Measurements from ENCODE around the gene RASL11B.

Gene RASL11B

GRCh38 chr4:52904421-52904820, 42.3 kb downstream of the RASL11B start:
- Histone ChIP-seq H3K4me3 (ENCODE audit: low read depth, low read length) (no peak overlapping the region), H3K27ac (no peak overlapping the region), H3K27me3 (ENCODE audit: insufficient read depth, low read depth, severe bottlenecking) (no peaks in the 10 kb centered on the region), H3K9me3 (ENCODE audit: severe bottlenecking) (peaks cover 4% of the 10 kb centered on the region), H3K36me3 (no peaks in the 10 kb centered on the region)
- no peak for TF ChIP-seq CTCF (IDR thresholded peaks at IDR 0.05; ENCODE audit: low read depth, low read length)
- no peak for DNase-seq

- TF ChIP-seq CTCF (IDR thresholded peaks at IDR 0.05; ENCODE audit: low read depth, low read length) = no peak
- no peak overlapping the region for H3K27ac ChIP-seq
- H3K9me3 ChIP-seq (ENCODE audit: severe bottlenecking) = no peaks in the 10 kb centered on the region
- no peak for DNase-seq
- H3K4me3 ChIP-seq (ENCODE audit: low read depth, low read length) = no peak overlapping the region
- H3K27me3 ChIP-seq (ENCODE audit: insufficient read depth, low read depth, severe bottlenecking) = no peaks in the 10 kb centered on the region
- H3K36me3 ChIP-seq = no peaks in the 10 kb centered on the region
Observed at GRCh38 chr4:52907510-52907909, 45.4 kb downstream of the RASL11B start.

DNA sequence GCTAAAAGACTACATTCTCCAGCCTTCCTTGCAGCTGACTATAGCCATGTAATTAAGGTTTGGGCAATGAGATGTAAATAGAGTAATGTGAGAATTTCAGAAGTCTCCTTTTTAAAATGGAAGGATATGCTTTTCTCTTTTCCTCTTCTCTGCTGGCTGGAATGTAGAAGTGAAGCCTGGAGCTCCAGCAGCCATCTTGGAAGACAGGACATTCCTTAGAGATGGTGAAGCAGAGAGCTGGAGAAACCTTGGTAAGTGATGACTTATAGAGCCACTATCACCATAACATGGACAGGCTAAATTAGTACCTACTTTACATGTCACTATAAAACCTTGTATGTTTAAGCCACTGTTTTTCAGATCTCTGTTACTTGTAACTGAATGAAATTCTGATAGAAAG, 48.0 kb downstream of the RASL11B start:
- Histone ChIP-seq H3K9me3 (ENCODE audit: severe bottlenecking) (no peaks in the 10 kb centered on the region), H3K4me3 (ENCODE audit: low read depth, low read length) (no peak overlapping the region), H3K36me3 (no peaks in the 10 kb centered on the region), H3K27me3 (ENCODE audit: insufficient read depth, low read depth, severe bottlenecking) (no peaks in the 10 kb centered on the region), H3K27ac (no peak overlapping the region)
- no peak for TF ChIP-seq CTCF (IDR thresholded peaks at IDR 0.05; ENCODE audit: low read depth, low read length)
- DNase-seq = no peak

- peak; percentile 87 for DNase-seq
- H3K36me3 ChIP-seq = no peaks in the 10 kb centered on the region
- H3K9me3 ChIP-seq (ENCODE audit: severe bottlenecking) = no peaks in the 10 kb centered on the region
- no peak overlapping the region for H3K27ac ChIP-seq
- peak; percentile 83 for TF ChIP-seq CTCF (IDR thresholded peaks at IDR 0.05; ENCODE audit: low read depth, low read length)
- H3K27me3 ChIP-seq (ENCODE audit: insufficient read depth, low read depth, severe bottlenecking) = no peaks in the 10 kb centered on the region
- no peak overlapping the region for H3K4me3 ChIP-seq (ENCODE audit: low read depth, low read length)
Observed at GRCh38 chr4:52911684-52912294, 49.7 kb downstream of the RASL11B start.

DNA sequence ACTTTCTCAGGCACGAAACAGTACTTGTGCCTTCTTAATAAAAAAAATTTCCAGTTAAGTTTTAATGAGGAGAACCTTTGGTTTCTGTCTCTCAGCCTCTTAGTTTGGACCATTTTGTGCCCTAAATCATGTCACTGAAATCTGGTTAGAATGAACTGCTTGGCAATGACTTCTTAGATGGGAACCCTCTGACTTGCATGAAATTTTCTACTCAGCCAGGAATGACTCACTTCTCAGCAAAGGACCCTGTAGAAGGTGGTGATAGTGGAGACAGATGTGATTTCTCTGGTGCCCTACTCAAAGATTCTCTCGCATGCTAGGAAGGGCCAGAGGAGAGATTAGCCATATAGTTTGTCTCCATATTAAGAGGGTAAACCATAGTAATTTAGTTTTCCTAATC, 50.5 kb downstream of the RASL11B start:
- no peaks in the 10 kb centered on the region for H3K27me3 ChIP-seq (ENCODE audit: insufficient read depth, low read depth, severe bottlenecking)
- DNase-seq = no peak
- no peaks in the 10 kb centered on the region for H3K9me3 ChIP-seq (ENCODE audit: severe bottlenecking)
- TF ChIP-seq CTCF (IDR thresholded peaks at IDR 0.05; ENCODE audit: low read depth, low read length) = no peak
- no peak overlapping the region for H3K4me3 ChIP-seq (ENCODE audit: low read depth, low read length)
- H3K27ac ChIP-seq = no peak overlapping the region
- H3K36me3 ChIP-seq = no peaks in the 10 kb centered on the region

GRCh38 chr4:52914051-52914605, 52.0 kb downstream of the RASL11B start:
- Histone ChIP-seq H3K27ac (no peak overlapping the region), H3K4me3 (ENCODE audit: low read depth, low read length) (no peak overlapping the region), H3K27me3 (ENCODE audit: insufficient read depth, low read depth, severe bottlenecking) (no peaks in the 10 kb centered on the region), H3K9me3 (ENCODE audit: severe bottlenecking) (no peaks in the 10 kb centered on the region), H3K36me3 (no peaks in the 10 kb centered on the region)
- TF ChIP-seq CTCF (IDR thresholded peaks at IDR 0.05; ENCODE audit: low read depth, low read length) = no peak
- DNase-seq = no peak
